Esophagus squamous epithelium (tissue), 4 donors: ENCODE results near the gene BNC2.

Experiments used
- POLR2A ChIP-seq, 4 donors: fragments of 450-650 bp; IDR thresholded peaks; one replicate each; pipeline ENCODE4 v1.6.1; 2017; ENCODE audit warnings: antibody characterized with exemption in 4 of 4, mild to moderate bottlenecking in 4 of 4, moderate library complexity in 3 of 4
- TF ChIP-seq, protein P1 (sequence below), 6 experiments: fragments of 450-650 bp in 4 of 6; fragments of 200-600 bp in 2 of 6; sonication (generic) in 2 of 6; IDR thresholded peaks; one replicate each; pipeline ENCODE4 v1.5.1; 2016 to 2019; ENCODE audit warnings: antibody characterized with exemption in 6 of 6, mild to moderate bottlenecking in 4 of 6, moderate library complexity in 4 of 6

DNA sequence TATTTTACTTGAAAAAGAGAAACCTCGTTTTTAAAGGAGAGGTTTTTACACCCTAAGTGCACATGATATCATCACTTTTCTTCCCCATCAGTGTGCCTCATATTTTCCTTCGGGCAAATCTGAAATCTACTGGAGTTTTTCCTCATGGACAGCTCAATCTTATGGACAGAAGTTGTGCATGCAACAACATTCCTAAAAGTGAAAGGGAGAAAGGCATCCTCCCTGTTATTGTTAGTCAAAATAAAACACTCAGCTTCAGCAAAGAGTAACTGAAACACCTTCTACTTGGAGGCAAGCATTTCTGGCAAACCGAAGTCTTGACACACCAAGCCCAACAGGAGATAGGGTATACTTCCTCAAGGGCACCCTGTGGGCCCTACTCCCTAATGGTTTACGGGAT lies 217.9 kb downstream of the BNC2 start:
- TF ChIP-seq, protein P1, sequence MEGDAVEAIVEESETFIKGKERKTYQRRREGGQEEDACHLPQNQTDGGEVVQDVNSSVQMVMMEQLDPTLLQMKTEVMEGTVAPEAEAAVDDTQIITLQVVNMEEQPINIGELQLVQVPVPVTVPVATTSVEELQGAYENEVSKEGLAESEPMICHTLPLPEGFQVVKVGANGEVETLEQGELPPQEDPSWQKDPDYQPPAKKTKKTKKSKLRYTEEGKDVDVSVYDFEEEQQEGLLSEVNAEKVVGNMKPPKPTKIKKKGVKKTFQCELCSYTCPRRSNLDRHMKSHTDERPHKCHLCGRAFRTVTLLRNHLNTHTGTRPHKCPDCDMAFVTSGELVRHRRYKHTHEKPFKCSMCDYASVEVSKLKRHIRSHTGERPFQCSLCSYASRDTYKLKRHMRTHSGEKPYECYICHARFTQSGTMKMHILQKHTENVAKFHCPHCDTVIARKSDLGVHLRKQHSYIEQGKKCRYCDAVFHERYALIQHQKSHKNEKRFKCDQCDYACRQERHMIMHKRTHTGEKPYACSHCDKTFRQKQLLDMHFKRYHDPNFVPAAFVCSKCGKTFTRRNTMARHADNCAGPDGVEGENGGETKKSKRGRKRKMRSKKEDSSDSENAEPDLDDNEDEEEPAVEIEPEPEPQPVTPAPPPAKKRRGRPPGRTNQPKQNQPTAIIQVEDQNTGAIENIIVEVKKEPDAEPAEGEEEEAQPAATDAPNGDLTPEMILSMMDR (IDR thresholded peaks at IDR 0.05) = no peak
- no peak for TF ChIP-seq POLR2A (IDR thresholded peaks at IDR 0.05)
